Erythroblast (primary cell): ENCODE measurements around the gene FBXO42.

Experiments used
- GATA1 ChIP-seq: IDR thresholded peaks from 2 replicates; pipeline ENCODE4 v1.6.1; 2011; ENCODE audit warnings: low read depth, mild to moderate bottlenecking, control low read depth, low read length, moderate library complexity
- POLR2A ChIP-seq: IDR thresholded peaks from 2 replicates; pipeline ENCODE4 v1.6.1; 2011; ENCODE audit warnings: mild to moderate bottlenecking, low read length

DNA sequence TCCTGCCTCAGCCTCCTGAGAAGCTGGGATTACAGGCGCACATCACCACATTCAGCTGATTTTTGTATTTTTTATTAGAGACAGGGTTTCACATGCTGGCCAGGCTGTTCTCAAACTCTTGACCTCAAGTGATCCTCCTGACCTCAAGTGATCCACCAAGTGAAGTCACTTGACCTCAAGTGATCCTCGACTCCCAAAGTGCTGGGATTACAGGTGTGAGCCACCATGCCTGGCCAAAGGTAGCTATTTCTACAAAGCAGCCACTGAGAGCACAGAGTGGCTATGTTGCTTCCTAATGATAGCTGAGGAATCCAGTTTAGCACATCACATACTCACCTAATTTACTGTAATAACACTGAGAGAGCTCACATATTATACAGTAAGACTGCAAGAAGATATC, 70.5 kb downstream of the FBXO42 start:
- TF ChIP-seq POLR2A (no peak), GATA1 (no peak)
